SK-N-SH (cell line): ENCODE data around the gene CGN. TPM values are rescaled to one million over a fixed set of nuclear protein-coding genes. Genes with fewer than 3 reads are reported as not detected.
A peak's percentile ranks its signal among the peaks of the same experiment; 100 is the strongest.

Experiments used
- CTCF ChIA-PET: fragments of 300-600, 350-600 bp; formaldehyde crosslinking; extraction: SDS; loops from one replicate; lab custom pipeline; 2021; lab: Yijun Ruan, JAX
- POLR2A ChIA-PET: fragments of 350-600 bp; sonication (Branson Sonifier 250); formaldehyde crosslinking; extraction: SDS; loops from one replicate; lab custom pipeline; 2020; ENCODE audit warnings: antibody characterized with exemption, inconsistent platforms; lab: Yijun Ruan, JAX
- DNase-seq: peaks from one replicate; pipeline ENCODE4 v3.0.0; 2012
- H2AFZ ChIP-seq: fragments of 200-600 bp; sonication (generic); 2 replicates; pipeline ENCODE4 v1.8.1; 2016; ENCODE audit warnings: antibody characterized with exemption, mild to moderate bottlenecking, low read depth
- H3F3A ChIP-seq: fragments of 200-600 bp; sonication (generic); replicated peaks from 2 replicates; pipeline ENCODE3; 2016; ENCODE audit warnings: antibody characterized with exemption, mild to moderate bottlenecking; ENCODE audit not compliant: insufficient read depth
- H3K27ac ChIP-seq, 2 experiments: fragments of 200-500 bp in 1 of 2; fragments of 200-600 bp in 1 of 2; sonication (Bioruptor generic) in 1 of 2; sonication (generic), shearing (Covaris generic) in 1 of 2; 2 replicates each; pipeline versions ENCODE4 v1.5.1 to v1.6.1; 2014 to 2016; ENCODE audit warnings: low read depth in 2 of 2, inconsistent platforms in 1 of 2, low read length in 1 of 2, mild to moderate bottlenecking in 1 of 2, mixed read lengths in 1 of 2
- H3K27me3 ChIP-seq: fragments of 200-600 bp; sonication (generic), shearing (Covaris generic); 2 replicates; pipeline ENCODE4 v1.6.1; 2016; ENCODE audit warnings: mixed run types; ENCODE audit not compliant: insufficient read depth
- H3K36me3 ChIP-seq, 2 experiments: fragments of 200-500 bp in 1 of 2; fragments of 200-600 bp in 1 of 2; sonication (Bioruptor generic) in 1 of 2; sonication (generic) in 1 of 2; replicated peaks in 1 of 2; 2 replicates each; pipeline versions ENCODE3 to v1.5.1; 2014 to 2016; ENCODE audit warnings: low read length in 1 of 2, mild to moderate bottlenecking in 1 of 2; ENCODE audit not compliant: insufficient read depth in 2 of 2, control insufficient read depth in 1 of 2
- H3K4me1 ChIP-seq, 2 experiments: fragments of 200-500 bp in 1 of 2; fragments of 200-600 bp in 1 of 2; sonication (Bioruptor generic) in 1 of 2; sonication (generic), shearing (Covaris generic) in 1 of 2; 2 replicates each; pipeline versions ENCODE4 v1.5.1 to v1.6.1; 2014 to 2016; ENCODE audit warnings: low read depth in 1 of 2, low read length in 1 of 2, mixed run types in 1 of 2; ENCODE audit not compliant: insufficient read depth in 2 of 2, control insufficient read depth in 1 of 2
- H3K4me2 ChIP-seq: fragments of 200-600 bp; sonication (generic), shearing (Covaris generic); 2 replicates; pipeline ENCODE4 v1.6.1; 2017; ENCODE audit warnings: mixed run types
- H3K4me3 ChIP-seq, 2 experiments: fragments of 200-500 bp in 1 of 2; fragments of 200-600 bp in 1 of 2; sonication (Bioruptor generic) in 1 of 2; sonication (generic), shearing (Covaris generic) in 1 of 2; 2 replicates each; pipeline versions ENCODE4 v1.5.1 to v1.8.1; 2014 to 2016; ENCODE audit warnings: low read depth in 2 of 2, inconsistent platforms in 1 of 2, low read length in 1 of 2, mild to moderate bottlenecking in 1 of 2, mixed read lengths in 1 of 2, moderate library complexity in 1 of 2
- H3K79me2 ChIP-seq: fragments of 200-600 bp; sonication (generic); 2 replicates; pipeline ENCODE4 v1.8.1; 2017; ENCODE audit warnings: mild to moderate bottlenecking; ENCODE audit not compliant: insufficient read depth
- H3K9ac ChIP-seq: fragments of 200-600 bp; sonication (generic); 2 replicates; pipeline ENCODE4 v1.6.1; 2017; ENCODE audit warnings: mixed run types
- H3K9me2 ChIP-seq: fragments of 200-600 bp; sonication (generic); 2 replicates; pipeline ENCODE4 v1.6.1; 2017; ENCODE audit warnings: mixed run types
- H3K9me3 ChIP-seq: fragments of 200-600 bp; sonication (generic); 2 replicates; pipeline ENCODE4 v1.6.1; 2017; ENCODE audit warnings: mixed run types, mild to moderate bottlenecking, moderate library complexity
- H4K20me1 ChIP-seq: fragments of 200-600 bp; sonication (generic); 2 replicates; pipeline ENCODE4 v1.6.1; 2017; ENCODE audit warnings: mild to moderate bottlenecking, mixed run types; ENCODE audit not compliant: insufficient read depth
- CHD2 ChIP-seq: fragments of 150-350 bp; IDR thresholded peaks from 2 replicates; pipeline ENCODE4 v1.6.1; 2018; ENCODE audit warnings: low read length; ENCODE audit not compliant: partially characterized antibody
- ELF1 ChIP-seq: IDR thresholded peaks from 2 replicates; pipeline ENCODE4 v1.4.0; 2012
- EP300 ChIP-seq, 2 experiments: IDR thresholded peaks; 2 replicates each; pipeline versions ENCODE4 v1.4.0 to v1.6.1; 2012; ENCODE audit warnings: borderline replicate concordance in 1 of 2, low read depth in 1 of 2, low read length in 1 of 2
- FOSL2 ChIP-seq: IDR thresholded peaks from 2 replicates; pipeline ENCODE4 v1.4.0; 2012; ENCODE audit warnings: low read depth, mild to moderate bottlenecking, moderate library complexity, borderline replicate concordance
- FOXJ3 ChIP-seq: sonication (generic); formaldehyde crosslinking; IDR thresholded peaks from 2 replicates; pipeline ENCODE4 v1.5.1; 2020; ENCODE audit warnings: mild to moderate bottlenecking, missing genetic modification reagents
- JUND ChIP-seq: IDR thresholded peaks from 2 replicates; pipeline ENCODE4 v1.4.0; 2012
- NRF1 ChIP-seq: IDR thresholded peaks from 2 replicates; pipeline ENCODE4 v1.6.1; 2012; ENCODE audit warnings: low read depth, mild to moderate bottlenecking, low read length
- PBX3 ChIP-seq: IDR thresholded peaks from 2 replicates; pipeline ENCODE4; 2012
- POLR2AphosphoS5 ChIP-seq: IDR thresholded peaks from 2 replicates; pipeline ENCODE4 v1.6.1; 2012; ENCODE audit warnings: low read depth, low read length
- RAD21 ChIP-seq: IDR thresholded peaks from 2 replicates; pipeline ENCODE4 v1.6.1; 2012; ENCODE audit warnings: mild to moderate bottlenecking, low read length
- RCOR1 ChIP-seq: fragments of 150-350 bp; IDR thresholded peaks from 2 replicates; pipeline ENCODE4 v1.6.1; 2017; ENCODE audit warnings: antibody characterized with exemption, low read length
- RFX5 ChIP-seq: IDR thresholded peaks from 2 replicates; pipeline ENCODE4 v1.6.1; 2012; ENCODE audit warnings: mild to moderate bottlenecking, improper control_type of control experiment, low read length
- SIN3A ChIP-seq: IDR thresholded peaks from 2 replicates; pipeline ENCODE4 v1.6.1; 2012; ENCODE audit warnings: low read depth, mild to moderate bottlenecking, low read length, moderate library complexity, borderline replicate concordance
- TAF1 ChIP-seq: IDR thresholded peaks from 2 replicates; pipeline ENCODE4 v1.6.1; 2012; ENCODE audit warnings: low read depth, mild to moderate bottlenecking, low read length, moderate library complexity, borderline replicate concordance
- TCF12 ChIP-seq: IDR thresholded peaks from 2 replicates; pipeline ENCODE4 v1.4.0; 2012
- USF1 ChIP-seq: IDR thresholded peaks from 2 replicates; pipeline ENCODE4 v1.4.0; 2012; ENCODE audit warnings: low read depth, borderline replicate concordance
- WGBS: methylation state at CpG from one replicate; pipeline ENCODE4 v1.1.6; 2017; ENCODE audit warnings: low lambda C conversion rate; 5-methylcytosine and 5-hydroxymethylcytosine counted together
- polyA plus RNA-seq, 3 experiments: library from polyadenylated mRNA; depleted of rRNA; stranded (reverse); fragments of >200 nt; gene quantifications; 2 replicates each; pipeline ENCODE4 v1.2.3, GENCODE V29; 2012
- TF ChIP-seq, protein P1 (sequence below): fragments of 150-350 bp; IDR thresholded peaks from 2 replicates; pipeline ENCODE4 v1.6.1; 2017; ENCODE audit warnings: antibody characterized with exemption, low read length, low read depth, borderline replicate concordance
- TF ChIP-seq, protein P2 (sequence below): IDR thresholded peaks from 2 replicates; pipeline ENCODE4 v1.6.1; 2012; ENCODE audit warnings: mild to moderate bottlenecking, low read depth, low read length, moderate library complexity
- TF ChIP-seq, protein P3 (sequence below): fragments of 150-350 bp; IDR thresholded peaks from 2 replicates; pipeline ENCODE4 v1.6.1; 2016; ENCODE audit warnings: mild to moderate bottlenecking, low read depth, low read length

CGN gene
- polyA plus RNA-seq, 1 of the 3 experiments (the other 2 are of a cell fraction), result 0.36 TPM

GRCh38 chr1:151513626-151514121, 2.5 kb downstream of the CGN start:
- no peak for TF ChIP-seq SIN3A
- TF ChIP-seq RAD21, result 0 out of 2 replicates have a peak, but pooled peaks have one; percentile 3
- peak in 1 of 2 experiments; percentile 49; a peak in 1 of 4 replicates for TF ChIP-seq EP300 (IDR thresholded peaks at IDR 0.05; ENCODE audit: borderline replicate concordance in 1 of 2, low read depth in 1 of 2, low read length in 1 of 2)
- TF ChIP-seq POLR2AphosphoS5, result no peak
- no peak for TF ChIP-seq JUND
- TF ChIP-seq TAF1, result no peak
- TF ChIP-seq RCOR1, result peak; percentile 43; the same call in 1 of the 2 replicates
- TF ChIP-seq CHD2, result peak; percentile 64
- TF ChIP-seq, protein P1, sequence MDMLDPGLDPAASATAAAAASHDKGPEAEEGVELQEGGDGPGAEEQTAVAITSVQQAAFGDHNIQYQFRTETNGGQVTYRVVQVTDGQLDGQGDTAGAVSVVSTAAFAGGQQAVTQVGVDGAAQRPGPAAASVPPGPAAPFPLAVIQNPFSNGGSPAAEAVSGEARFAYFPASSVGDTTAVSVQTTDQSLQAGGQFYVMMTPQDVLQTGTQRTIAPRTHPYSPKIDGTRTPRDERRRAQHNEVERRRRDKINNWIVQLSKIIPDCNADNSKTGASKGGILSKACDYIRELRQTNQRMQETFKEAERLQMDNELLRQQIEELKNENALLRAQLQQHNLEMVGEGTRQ, result no peak
- TF ChIP-seq TCF12, result peak; percentile 26; the same call in 1 of the 2 replicates
- no peaks in the 10 kb centered on the region for H3K9me3 ChIP-seq
- WGBS, result 82% methylated on average over 5 of the region's 6 CpGs
- ChIA-PET POLR2A (interaction anchor here (0.6 kb wide), 1 partner anchor 19 kb away, joined by 4 read pairs; no protein-coding TSS in a partner anchor), CTCF (interaction anchor here (1.0 to 1.6 kb wide), 3 partner anchors 61 to 81 kb away, joined by 3 read pairs; no protein-coding TSS in a partner anchor)
- no peaks in the 10 kb centered on the region for H3K9me2 ChIP-seq
- no peak overlapping the region for H3K9ac ChIP-seq
- peak; percentile 64 for DNase-seq
- no peaks in the 10 kb centered on the region for H3K36me3 ChIP-seq
- H4K20me1 ChIP-seq, result no peaks in the 10 kb centered on the region
- no peak overlapping the region for H3K4me2 ChIP-seq
- H3K4me1 ChIP-seq, result peaks cover 4 to 32% of the 10 kb centered on the region in 2 experiments; a peak in 1 of 4 replicates
- H2AFZ ChIP-seq, result no peak overlapping the region
- H3K79me2 ChIP-seq, result no peaks in the 10 kb centered on the region
- H3K27me3 ChIP-seq, result peaks cover 15% of the 10 kb centered on the region; the same call in 1 of the 2 replicates
- H3K4me3 ChIP-seq, result no peak overlapping the region
- H3F3A ChIP-seq, result peaks cover 9% of the 10 kb centered on the region
- H3K27ac ChIP-seq, result no peak overlapping the region

DNA sequence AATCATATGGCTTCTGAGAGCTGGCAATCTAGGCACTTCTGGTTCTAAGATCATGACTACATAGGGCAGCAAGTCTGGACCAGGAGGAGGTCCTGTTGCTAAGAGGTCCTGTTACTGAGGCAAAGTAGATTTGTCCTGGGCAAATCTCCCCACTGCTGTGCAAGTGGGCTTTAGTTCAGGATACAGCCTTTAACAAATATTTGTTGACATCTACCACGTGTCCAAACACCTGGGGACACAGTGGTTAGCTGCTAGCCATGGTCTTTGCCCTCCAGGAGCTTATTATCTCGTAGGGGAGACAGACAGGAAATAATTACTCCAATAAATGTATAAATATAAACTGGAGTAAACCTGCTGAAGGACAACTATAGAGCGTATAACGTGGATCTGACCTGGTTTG, 3.2 kb downstream of the CGN start:
- peaks cover 9% of the 10 kb centered on the region for H3F3A ChIP-seq
- no peak overlapping the region for H2AFZ ChIP-seq
- no peaks in the 10 kb centered on the region for H3K9me3 ChIP-seq
- H3K27me3 ChIP-seq, result peaks cover 13% of the 10 kb centered on the region; the same call in 1 of the 2 replicates
- no peaks in the 10 kb centered on the region for H3K9me2 ChIP-seq
- WGBS, result 73% methylated on average over 4 of the region's 4 CpGs
- CTCF ChIA-PET, result interaction anchor here (0.5 to 1.6 kb wide), 3 partner anchors 15 to 292 kb away, joined by 3 read pairs; no protein-coding TSS in a partner anchor
- POLR2A ChIA-PET, result interaction anchor here (0.6 kb wide), 1 partner anchor 26 kb away, joined by 3 read pairs; no protein-coding TSS in a partner anchor
- H3K79me2 ChIP-seq, result no peaks in the 10 kb centered on the region
- H4K20me1 ChIP-seq, result no peaks in the 10 kb centered on the region
- no peak overlapping the region for H3K4me2 ChIP-seq
- H3K9ac ChIP-seq, result no peak overlapping the region
- no peaks in the 10 kb centered on the region for H3K36me3 ChIP-seq
- TF ChIP-seq RFX5 (no peak), USF1 (no peak), TCF12 (no peak), ELF1 (no peak), POLR2AphosphoS5 (no peak), JUND (no peak), NRF1 (no peak), SIN3A (no peak), RCOR1 (no peak), PBX3 (no peak), RAD21 (no peak), FOXJ3 (CRISPR knock-in tag) (no peak), FOSL2 (no peak)
- TF ChIP-seq, protein P2, sequence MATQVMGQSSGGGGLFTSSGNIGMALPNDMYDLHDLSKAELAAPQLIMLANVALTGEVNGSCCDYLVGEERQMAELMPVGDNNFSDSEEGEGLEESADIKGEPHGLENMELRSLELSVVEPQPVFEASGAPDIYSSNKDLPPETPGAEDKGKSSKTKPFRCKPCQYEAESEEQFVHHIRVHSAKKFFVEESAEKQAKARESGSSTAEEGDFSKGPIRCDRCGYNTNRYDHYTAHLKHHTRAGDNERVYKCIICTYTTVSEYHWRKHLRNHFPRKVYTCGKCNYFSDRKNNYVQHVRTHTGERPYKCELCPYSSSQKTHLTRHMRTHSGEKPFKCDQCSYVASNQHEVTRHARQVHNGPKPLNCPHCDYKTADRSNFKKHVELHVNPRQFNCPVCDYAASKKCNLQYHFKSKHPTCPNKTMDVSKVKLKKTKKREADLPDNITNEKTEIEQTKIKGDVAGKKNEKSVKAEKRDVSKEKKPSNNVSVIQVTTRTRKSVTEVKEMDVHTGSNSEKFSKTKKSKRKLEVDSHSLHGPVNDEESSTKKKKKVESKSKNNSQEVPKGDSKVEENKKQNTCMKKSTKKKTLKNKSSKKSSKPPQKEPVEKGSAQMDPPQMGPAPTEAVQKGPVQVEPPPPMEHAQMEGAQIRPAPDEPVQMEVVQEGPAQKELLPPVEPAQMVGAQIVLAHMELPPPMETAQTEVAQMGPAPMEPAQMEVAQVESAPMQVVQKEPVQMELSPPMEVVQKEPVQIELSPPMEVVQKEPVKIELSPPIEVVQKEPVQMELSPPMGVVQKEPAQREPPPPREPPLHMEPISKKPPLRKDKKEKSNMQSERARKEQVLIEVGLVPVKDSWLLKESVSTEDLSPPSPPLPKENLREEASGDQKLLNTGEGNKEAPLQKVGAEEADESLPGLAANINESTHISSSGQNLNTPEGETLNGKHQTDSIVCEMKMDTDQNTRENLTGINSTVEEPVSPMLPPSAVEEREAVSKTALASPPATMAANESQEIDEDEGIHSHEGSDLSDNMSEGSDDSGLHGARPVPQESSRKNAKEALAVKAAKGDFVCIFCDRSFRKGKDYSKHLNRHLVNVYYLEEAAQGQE, result no peak
- TF ChIP-seq, protein P3, sequence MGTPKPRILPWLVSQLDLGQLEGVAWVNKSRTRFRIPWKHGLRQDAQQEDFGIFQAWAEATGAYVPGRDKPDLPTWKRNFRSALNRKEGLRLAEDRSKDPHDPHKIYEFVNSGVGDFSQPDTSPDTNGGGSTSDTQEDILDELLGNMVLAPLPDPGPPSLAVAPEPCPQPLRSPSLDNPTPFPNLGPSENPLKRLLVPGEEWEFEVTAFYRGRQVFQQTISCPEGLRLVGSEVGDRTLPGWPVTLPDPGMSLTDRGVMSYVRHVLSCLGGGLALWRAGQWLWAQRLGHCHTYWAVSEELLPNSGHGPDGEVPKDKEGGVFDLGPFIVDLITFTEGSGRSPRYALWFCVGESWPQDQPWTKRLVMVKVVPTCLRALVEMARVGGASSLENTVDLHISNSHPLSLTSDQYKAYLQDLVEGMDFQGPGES, result no peak
- no peak for DNase-seq
- H3K4me1 ChIP-seq, result peaks cover 4 to 32% of the 10 kb centered on the region in 2 experiments; a peak in 1 of 4 replicates
- no peak overlapping the region for H3K27ac ChIP-seq
- no peak overlapping the region for H3K4me3 ChIP-seq
